Muscle of leg (tissue), 11 donors: ENCODE results near the gene ARRDC1. TPM values are rescaled to one million over a fixed set of nuclear protein-coding genes. Genes with fewer than 3 reads are reported as not detected.
A peak's percentile ranks its signal among the peaks of the same experiment; 100 is the strongest.

Source experiments
- DNase-seq: peaks from one replicate; pipeline ENCODE4 v3.0.0; 2013
- H3K27ac ChIP-seq: one replicate; pipeline ENCODE4 v1.5.1; 2013; ENCODE audit warnings: mild to moderate bottlenecking, low read length, control low read depth
- H3K27me3 ChIP-seq: one replicate; pipeline ENCODE4 v1.6.1; 2013; ENCODE audit warnings: low read length; ENCODE audit not compliant: control insufficient read depth, insufficient read depth
- H3K36me3 ChIP-seq: one replicate; pipeline ENCODE4 v1.6.1; 2013; ENCODE audit warnings: low read length; ENCODE audit not compliant: control insufficient read depth, insufficient read depth
- H3K4me1 ChIP-seq: one replicate; pipeline ENCODE4 v1.6.1; 2013; ENCODE audit warnings: low read length; ENCODE audit not compliant: control insufficient read depth, insufficient read depth
- H3K4me3 ChIP-seq: one replicate; pipeline ENCODE4 v1.5.1; 2013; ENCODE audit warnings: low read length, control low read depth
- H3K9me3 ChIP-seq: replicated peaks from 2 replicates; pipeline ENCODE4 v1.6.1; 2013; ENCODE audit warnings: low read depth, low read length; ENCODE audit not compliant: control insufficient read depth
- WGBS: methylation state at CpG from one replicate; pipeline ENCODE4 v1.1.5; 2013; ENCODE audit warnings: missing lambda C conversion rate; ENCODE audit not compliant: insufficient coverage; 5-methylcytosine and 5-hydroxymethylcytosine counted together
- polyA plus RNA-seq, 8 donors: library from polyadenylated mRNA; unstranded; fragments of 120-200 nt; gene quantifications; one replicate each; pipeline versions ENCODE4 v1.2.1 to v1.2.3, GENCODE V29; 2013; ENCODE audit warnings: inconsistent platforms in 1 of 8, low replicate concordance in 1 of 8; ENCODE audit not compliant: insufficient read length in 8 of 8, insufficient read depth in 1 of 8
- total RNA-seq: library from RNA; stranded (reverse); fragments of 120-200 nt; gene quantifications from one replicate; pipeline ENCODE4 v1.2.4, GENCODE V29; 2013

Gene ARRDC1
- total and polyA plus RNA-seq, 9 donors: 20.6 to 41.3 (median 29.8) TPM

GRCh38 chr9:137583347-137583746 is 22.1 kb upstream of the ARRDC1 start:
- Histone ChIP-seq H3K27me3 (no peaks in the 10 kb centered on the region), H3K4me3 (no peak overlapping the region), H3K36me3 (peaks cover 66% of the 10 kb centered on the region), H3K27ac (no peak overlapping the region), H3K9me3 (no peaks in the 10 kb centered on the region), H3K4me1 (peaks cover 5% of the 10 kb centered on the region)
- 73% methylated on average over 9 of the region's 14 CpGs for WGBS
- DNase-seq: no peak

- no peak overlapping the region for H3K27ac ChIP-seq
- WGBS: 52% methylated on average over 5 of the region's 8 CpGs
- peaks cover 10% of the 10 kb centered on the region for H3K4me1 ChIP-seq
- peaks cover 70% of the 10 kb centered on the region for H3K36me3 ChIP-seq
- H3K9me3 ChIP-seq: no peaks in the 10 kb centered on the region
- no peak overlapping the region for H3K4me3 ChIP-seq
- H3K27me3 ChIP-seq: no peaks in the 10 kb centered on the region
- DNase-seq: no peak
These were observed 21.5 kb upstream of the ARRDC1 start for GRCh38 chr9:137583957-137584356.

DNA sequence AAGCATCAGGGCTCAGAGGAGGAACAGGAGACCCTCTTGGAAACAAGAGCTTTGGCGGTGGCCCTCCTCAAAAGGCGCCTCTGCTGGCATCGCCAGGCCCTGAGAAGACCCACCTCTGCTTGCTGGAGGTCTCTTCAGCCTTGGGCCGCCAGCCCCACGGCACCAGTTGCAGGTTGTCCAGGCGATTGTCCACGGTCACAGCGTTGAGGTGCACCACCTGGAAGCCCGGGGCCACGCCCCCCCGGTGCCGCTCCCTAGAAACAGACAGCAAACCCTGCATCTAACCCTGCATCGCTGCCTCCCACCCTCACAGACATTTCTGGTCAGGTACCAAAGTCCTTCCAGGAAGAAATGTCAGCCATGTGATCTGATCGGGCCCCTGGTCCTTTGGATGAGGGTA is 18.6 kb upstream of the ARRDC1 start:
- no peak overlapping the region for H3K4me3 ChIP-seq
- peaks cover 60% of the 10 kb centered on the region for H3K36me3 ChIP-seq
- WGBS: 94% methylated on average over 14 of the region's 14 CpGs
- peaks cover 16% of the 10 kb centered on the region for H3K4me1 ChIP-seq
- no peaks in the 10 kb centered on the region for H3K27me3 ChIP-seq
- H3K9me3 ChIP-seq: no peaks in the 10 kb centered on the region
- no peak overlapping the region for H3K27ac ChIP-seq
- no peak for DNase-seq

- DNase-seq: no peak
- Histone ChIP-seq H3K36me3 (peaks cover 46% of the 10 kb centered on the region), H3K4me1 (peaks cover 16% of the 10 kb centered on the region), H3K27me3 (no peaks in the 10 kb centered on the region), H3K4me3 (no peak overlapping the region), H3K27ac (no peak overlapping the region), H3K9me3 (no peaks in the 10 kb centered on the region)
- WGBS: 92% methylated on average over 5 of the region's 13 CpGs
These were observed 17.2 kb upstream of the ARRDC1 start for GRCh38 chr9:137588311-137588710.

GRCh38 chr9:137588891-137589290 is 16.6 kb upstream of the ARRDC1 start:
- 78% methylated on average over 4 of the region's 6 CpGs for WGBS
- peaks cover 40% of the 10 kb centered on the region for H3K36me3 ChIP-seq
- H3K4me3 ChIP-seq: peak overlapping the region; percentile 56
- no peaks in the 10 kb centered on the region for H3K27me3 ChIP-seq
- no peaks in the 10 kb centered on the region for H3K9me3 ChIP-seq
- DNase-seq: no peak
- no peak overlapping the region for H3K27ac ChIP-seq
- H3K4me1 ChIP-seq: peaks cover 16% of the 10 kb centered on the region

DNA sequence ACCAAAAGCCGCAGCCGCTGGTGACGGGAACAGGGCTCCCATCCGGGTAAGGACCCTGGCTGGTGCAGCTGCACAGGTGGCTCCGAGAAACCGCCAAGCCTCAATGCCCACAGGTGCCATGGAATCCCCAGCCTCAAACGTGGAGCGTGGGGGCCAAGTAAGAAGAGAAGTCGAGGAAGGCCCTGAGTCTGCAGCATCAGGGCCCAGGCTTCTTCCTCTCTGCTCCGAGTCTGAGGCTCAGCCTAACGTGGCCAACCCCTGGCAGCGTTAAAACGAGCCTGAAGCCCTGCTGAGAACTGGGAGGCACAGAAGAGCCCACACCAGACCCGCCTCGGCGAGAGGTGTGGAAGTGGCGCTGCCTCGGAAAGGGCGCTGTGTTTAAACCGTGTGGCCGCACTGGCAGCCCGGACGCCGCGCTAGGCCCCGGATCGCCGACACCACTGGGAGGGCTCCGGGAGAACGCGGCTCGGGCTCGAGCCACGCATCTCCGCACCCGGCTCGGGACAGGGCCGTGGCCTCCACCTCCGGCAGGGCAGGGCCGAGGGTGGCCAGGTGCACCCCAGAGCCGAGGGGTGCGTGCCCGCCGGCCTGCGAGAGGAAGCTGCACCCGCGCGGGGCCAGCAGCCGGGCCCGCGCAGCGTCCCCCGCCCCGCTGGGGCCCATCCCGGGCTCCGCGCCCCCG is 15.9 kb upstream of the ARRDC1 start:
- Histone ChIP-seq H3K36me3 (peaks cover 35% of the 10 kb centered on the region), H3K9me3 (no peaks in the 10 kb centered on the region), H3K4me3 (peak overlapping the region; percentile 56), H3K4me1 (peaks cover 16% of the 10 kb centered on the region), H3K27ac (no peak overlapping the region), H3K27me3 (no peaks in the 10 kb centered on the region)
- 8% methylated on average over 58 of the region's 58 CpGs for WGBS
- DNase-seq: no peak

DNA sequence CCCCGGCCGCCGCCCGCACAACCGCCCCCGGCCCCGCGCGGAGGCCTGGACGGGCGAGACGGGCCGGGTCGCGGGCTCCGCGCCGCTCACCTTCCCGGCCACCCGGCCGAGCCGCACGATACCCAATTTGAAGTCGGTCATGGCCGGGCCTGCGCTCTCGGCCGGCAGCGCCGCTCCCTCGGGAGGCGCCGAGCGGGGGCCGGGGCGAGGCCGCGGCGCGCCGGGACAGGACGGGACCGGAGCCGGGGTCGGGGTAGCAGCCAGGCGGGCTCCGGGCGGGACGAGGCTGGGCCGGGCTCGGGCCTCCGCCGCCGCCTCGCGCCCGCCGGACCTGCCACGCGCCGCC is 15.4 kb upstream of the ARRDC1 start:
- no peaks in the 10 kb centered on the region for H3K9me3 ChIP-seq
- under 1% methylated on average over 61 of the region's 61 CpGs for WGBS
- H3K27ac ChIP-seq: no peak overlapping the region
- no peak for DNase-seq
- H3K36me3 ChIP-seq: peaks cover 33% of the 10 kb centered on the region
- H3K4me3 ChIP-seq: peak overlapping the region; percentile 25
- no peaks in the 10 kb centered on the region for H3K27me3 ChIP-seq
- peaks cover 16% of the 10 kb centered on the region for H3K4me1 ChIP-seq

DNA sequence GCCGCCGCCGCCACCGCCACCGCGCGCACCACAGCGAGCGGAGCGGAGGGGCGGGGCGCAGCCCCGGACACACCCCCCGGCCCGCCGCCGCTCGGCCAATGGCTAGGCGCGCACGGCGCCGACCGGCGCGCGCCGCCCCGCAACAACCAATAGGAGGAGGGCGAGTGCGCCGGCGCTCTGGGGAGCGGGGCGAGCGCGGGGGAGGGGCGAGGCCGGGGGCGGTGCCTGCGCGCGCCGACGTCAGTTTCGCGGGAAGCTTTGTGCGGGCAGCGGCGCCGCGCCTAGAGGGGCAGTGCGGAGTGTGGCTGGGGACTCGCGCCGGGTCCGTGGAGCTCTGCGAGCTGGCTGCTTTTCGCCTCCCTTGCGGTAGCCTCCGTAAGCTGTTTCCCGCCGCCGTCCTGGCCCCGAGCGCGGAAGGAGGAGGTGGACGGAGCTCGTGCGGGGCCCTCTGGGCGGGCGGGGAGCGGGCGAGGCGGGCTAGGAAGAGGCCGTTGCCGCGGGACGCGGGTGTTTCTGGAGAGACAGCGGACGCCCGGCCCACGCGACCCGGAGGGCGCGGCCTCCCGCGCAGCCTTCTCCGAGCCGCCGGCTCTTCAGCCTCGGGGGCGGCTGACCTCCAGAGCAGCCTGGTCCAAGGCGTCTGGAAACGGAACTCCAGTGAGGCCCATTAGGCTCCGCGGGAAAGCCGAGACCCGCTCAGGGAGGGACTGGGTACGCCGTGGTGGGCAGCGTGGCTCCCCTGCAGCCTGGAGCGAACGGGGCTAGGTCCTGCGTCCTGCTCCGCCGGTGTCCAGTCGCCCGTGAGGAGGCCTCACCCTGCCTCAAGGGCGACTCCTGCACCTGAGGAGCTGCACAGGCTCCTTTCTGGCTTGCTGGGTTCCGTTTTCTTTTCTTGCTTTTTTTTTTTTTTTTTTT is 14.8 kb upstream of the ARRDC1 start, which contains the start of gene ZMYND19:
TSS of gene ZMYND19 (minus strand) at position 44 of the 915 bp plus-strand sequence. CDS start 249 bp downstream, outside the sequence.
- under 1% methylated on average over 105 of the region's 113 CpGs for WGBS
- Histone ChIP-seq H3K27ac (no peak within 1 kb of the TSS), H3K4me3 (peak within 1 kb of the TSS; percentile 78)

DNA sequence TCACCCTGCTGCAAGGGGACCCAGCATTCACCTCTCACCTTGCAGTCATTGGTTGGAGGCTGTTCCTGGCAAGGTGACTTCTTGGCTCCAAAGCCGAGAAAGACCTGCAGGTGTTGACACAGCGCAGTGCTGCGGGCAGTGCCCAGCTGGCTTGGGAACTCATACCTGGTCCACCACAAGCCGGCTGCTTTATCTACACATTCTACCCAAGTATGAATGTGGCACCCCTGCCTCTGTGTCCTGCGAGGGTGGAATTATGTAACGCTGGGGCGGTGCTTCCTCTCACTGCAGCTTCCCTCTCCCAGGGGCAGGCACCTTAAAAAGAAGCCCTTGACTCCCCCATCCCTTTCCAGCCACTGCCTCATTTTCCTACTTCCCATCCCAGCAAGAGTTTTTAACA is 12.7 kb upstream of the ARRDC1 start:
- H3K27ac ChIP-seq: no peak overlapping the region
- H3K4me3 ChIP-seq: no peak overlapping the region
- H3K27me3 ChIP-seq: no peaks in the 10 kb centered on the region
- no peak for DNase-seq
- no peaks in the 10 kb centered on the region for H3K9me3 ChIP-seq
- WGBS: 89% methylated on average over 4 of the region's 7 CpGs
- H3K4me1 ChIP-seq: peaks cover 16% of the 10 kb centered on the region
- peaks cover 10% of the 10 kb centered on the region for H3K36me3 ChIP-seq

More for the DNA sequence above, 14.8 kb upstream of the ARRDC1 start, which contains the start of gene ZMYND19:
- Histone ChIP-seq H3K27me3 (no peaks in the 10 kb centered on the region), H3K9me3 (no peaks in the 10 kb centered on the region), H3K4me1 (peaks cover 16% of the 10 kb centered on the region), H3K36me3 (peaks cover 30% of the 10 kb centered on the region)
- DNase-seq: peak; percentile 96

DNA sequence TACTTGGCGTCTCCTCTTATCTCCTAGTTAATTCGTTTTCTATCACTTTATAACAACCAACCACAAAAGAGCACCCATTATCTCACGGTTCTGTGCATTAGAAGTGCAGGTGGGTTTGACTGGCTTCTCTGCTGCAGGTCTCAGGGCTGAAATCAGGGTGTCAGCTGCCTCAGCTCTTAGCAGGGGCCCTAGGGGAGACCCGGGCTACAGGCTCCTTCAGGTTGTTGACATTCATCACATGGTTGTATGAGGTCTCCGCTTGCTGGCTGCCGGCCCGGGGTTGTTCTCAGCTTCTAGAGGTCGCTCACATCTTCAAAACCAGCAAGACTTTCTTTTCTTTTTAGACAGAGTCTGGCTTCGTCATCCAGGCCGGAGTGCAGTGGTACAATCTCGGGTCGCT is 12.3 kb upstream of the ARRDC1 start:
- H3K9me3 ChIP-seq: no peaks in the 10 kb centered on the region

More for the DNA sequence above, 12.3 kb upstream of the ARRDC1 start:
- Histone ChIP-seq H3K4me1 (peaks cover 16% of the 10 kb centered on the region), H3K36me3 (peaks cover 6% of the 10 kb centered on the region), H3K4me3 (no peak overlapping the region), H3K27ac (no peak overlapping the region), H3K27me3 (no peaks in the 10 kb centered on the region)
- DNase-seq: no peak
- 79% methylated on average over 10 of the region's 12 CpGs for WGBS
